GM19395 (cell line): ENCODE results near the gene DLG2.

Experiments
- ATAC-seq: cut with Tn5 transposase; IDR thresholded peaks from one replicate; pipeline ENCODE4 v1.9.1; 2021; ENCODE audit warnings: mild to moderate bottlenecking, moderate library complexity; ENCODE audit not compliant: unreplicated experiment

The DLG2 gene

GRCh38 chr11:83723999-83724398 is 1903.1 kb downstream of the DLG2 start:
- ATAC-seq, result peak; percentile 64

GRCh38 chr11:83722392-83723119 is 1904.6 kb downstream of the DLG2 start:
- ATAC-seq, result no peak

DNA sequence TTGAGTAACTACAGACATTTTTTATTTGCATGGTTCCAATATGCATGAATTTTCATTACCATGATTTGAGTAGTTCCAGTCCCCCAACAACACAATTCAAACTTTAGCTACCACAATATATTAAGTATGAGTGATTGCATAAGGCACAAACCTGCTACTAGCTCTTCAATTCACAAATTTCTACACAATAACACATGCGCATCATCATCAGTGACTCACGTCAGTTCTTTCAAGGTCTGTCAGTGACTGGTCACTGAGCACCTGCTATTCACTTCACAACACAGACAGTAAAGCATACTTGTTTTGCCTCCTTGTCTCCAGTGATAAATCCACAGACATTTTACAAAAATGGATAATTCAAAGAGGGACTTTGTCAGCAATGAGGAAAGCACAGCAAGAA is 1905.9 kb downstream of the DLG2 start:
- ATAC-seq, result no peak

DNA sequence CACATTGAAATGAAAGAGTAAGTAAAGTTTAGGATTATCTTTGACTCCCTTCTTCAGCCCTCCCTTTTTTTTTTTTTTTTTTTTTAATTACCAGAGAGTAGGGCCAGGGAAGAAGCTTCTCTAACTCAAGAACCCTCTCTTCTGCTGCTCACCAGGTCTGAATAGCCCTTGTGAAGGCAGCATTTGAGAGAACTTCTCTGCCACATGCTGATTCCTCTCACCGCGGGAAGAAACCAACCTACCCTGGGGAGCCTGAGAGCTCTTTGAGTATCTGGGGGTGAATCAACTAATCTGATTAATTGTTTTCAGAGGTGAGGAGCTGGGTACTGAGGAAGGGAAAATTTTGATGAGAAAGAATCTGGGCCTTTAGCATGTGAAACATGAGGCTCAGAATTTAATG is 1906.5 kb downstream of the DLG2 start:
- no peak for ATAC-seq

DNA sequence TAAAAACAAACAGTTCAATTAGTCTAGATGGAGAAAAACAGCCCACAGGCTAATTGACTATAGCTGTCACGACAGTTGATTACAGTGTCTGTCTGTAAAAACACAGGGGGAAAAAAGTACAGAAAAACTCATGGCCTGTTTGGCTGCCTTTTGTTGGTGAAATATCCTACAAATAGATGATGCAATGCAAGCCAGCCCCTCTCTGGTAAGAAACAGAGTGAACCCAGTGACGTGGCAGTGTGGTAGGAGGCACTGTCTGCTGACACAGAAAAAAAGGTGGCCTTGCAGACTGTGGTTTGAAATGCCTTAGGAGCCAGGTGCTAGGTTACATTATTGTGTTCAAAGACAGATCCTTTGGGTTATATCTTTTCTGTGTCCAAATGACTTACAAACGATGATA is 1909.6 kb downstream of the DLG2 start:
- no peak for ATAC-seq

DNA sequence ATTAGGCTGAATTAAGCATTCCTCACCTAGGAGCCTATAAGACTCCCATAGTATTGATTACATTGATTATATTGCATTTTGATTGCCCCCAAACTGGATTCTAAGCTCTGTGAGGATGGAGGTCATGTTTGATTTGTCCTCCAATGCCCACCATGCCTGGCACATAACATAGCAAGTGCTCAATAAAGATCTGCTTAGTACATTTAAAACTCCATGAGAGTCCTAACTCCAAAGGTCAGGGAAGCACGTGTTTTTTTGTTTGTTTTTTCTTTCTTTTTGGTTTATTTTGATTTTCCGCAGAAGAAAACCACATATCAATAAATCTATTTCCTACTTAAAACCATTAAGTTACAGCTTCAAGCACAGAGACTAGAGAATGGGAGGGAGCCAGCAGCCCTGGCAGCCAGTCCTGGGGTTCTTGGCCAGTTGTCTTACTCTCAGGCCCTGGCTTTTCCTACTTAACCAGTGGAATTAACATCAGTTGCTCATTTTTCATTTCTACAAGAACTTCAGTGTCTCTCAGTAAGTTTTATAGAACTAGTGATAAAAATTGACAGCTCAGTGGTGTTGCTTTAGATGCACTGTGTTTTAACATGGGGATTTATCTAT is 1911.1 kb downstream of the DLG2 start:
- no peak for ATAC-seq

DNA sequence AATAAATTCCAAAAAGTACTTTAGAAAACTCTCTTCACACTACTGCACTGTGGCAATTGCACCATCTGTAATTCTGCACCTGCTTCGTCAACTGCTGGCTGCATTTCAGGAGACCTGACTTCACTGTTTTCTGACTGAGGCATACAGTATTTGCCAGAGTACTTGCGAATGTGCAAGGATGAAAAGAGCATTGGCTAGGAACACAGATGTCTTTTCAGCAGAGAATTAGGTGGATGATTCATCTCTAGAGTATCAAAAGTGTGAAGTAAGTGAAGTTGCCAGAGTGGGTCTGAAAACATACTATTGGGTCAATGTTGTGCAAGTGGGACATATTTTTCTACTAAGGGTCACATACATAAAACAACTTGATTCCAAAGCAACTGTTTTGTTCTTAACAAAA is 1913.4 kb downstream of the DLG2 start:
- ATAC-seq, result no peak

GRCh38 chr11:83711106-83711527 is 1916.0 kb downstream of the DLG2 start:
- ATAC-seq, result no peak

- ATAC-seq, result no peak
Measured at GRCh38 chr11:83709434-83709833, 1917.7 kb downstream of the DLG2 start.

GRCh38 chr11:83706566-83706965 is 1920.6 kb downstream of the DLG2 start:
- no peak for ATAC-seq

DNA sequence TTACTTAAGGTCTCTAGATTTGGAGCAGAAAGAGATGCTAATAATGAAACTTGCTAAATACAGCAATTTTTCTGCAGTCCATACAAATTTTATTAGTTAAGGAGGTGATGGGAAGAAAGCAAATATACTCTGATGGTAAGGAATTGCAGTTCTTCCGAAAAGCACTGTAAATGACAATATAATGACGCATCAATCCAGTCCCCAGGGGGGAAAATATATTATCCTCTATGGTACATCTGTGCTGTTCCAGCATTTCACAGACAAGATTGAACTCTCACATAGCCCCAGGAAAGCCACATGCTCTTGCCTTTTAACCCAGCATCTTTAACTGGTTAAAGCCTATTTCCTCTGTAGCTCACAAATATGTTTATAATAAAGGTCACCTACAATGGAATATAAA is 1924.3 kb downstream of the DLG2 start:
- no peak for ATAC-seq

DNA sequence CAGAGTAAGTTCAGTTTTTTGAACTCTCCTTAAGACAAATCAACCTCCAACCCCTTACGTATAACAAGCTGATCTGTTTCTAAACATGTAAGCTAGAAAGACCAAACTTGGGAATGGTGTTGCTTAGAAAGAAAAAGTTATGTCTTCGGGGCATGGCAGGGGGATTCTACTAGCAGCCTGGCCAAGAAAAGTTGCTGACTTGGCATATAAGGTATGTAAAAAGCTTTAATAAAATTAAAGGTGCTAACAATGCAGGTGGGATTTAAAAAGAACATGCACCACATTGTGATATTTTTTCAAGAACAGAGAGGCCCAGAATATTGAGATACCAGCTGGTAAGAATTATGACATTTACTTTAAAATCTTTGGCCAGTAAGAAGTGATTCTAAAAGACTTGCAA is 1929.6 kb downstream of the DLG2 start:
- no peak for ATAC-seq

GRCh38 chr11:83695046-83695445 is 1932.1 kb downstream of the DLG2 start:
- ATAC-seq, result no peak

DNA sequence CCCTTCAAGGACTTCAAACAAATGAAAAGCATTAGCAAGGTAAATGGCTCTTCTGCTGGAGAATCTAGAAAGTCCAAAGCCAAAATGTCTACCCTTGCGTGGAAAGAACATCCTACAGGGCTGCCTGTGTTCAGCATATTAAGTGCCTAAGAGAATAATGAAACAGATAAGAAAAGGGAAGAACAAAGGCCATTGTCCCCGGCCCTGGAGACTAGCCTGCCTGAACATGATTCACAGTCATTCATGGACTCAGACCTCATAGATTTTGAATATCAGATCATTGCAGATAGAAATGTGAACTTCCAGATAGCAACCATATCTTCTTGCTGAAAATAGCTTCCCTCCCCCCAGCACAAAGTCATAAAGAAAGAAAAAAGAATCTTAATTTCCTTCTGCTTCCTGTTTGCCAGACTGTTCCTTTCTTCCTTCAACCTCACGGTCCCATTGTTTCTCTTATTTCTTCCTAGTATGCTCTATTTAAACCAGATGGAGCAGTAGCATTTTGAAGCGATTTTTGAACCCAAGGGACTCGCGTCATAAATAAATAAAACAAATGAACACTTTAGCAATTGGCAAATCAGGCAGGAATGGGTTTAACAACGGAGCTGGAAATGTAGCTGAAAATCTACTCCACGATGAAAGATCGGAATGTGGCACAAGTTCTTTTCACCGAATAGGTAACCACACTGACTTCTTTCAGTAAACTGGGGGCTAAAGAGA is 1932.8 kb downstream of the DLG2 start:
- ATAC-seq, result no peak

- ATAC-seq, result no peak
Measured at GRCh38 chr11:83693306-83693992, 1933.7 kb downstream of the DLG2 start.

DNA sequence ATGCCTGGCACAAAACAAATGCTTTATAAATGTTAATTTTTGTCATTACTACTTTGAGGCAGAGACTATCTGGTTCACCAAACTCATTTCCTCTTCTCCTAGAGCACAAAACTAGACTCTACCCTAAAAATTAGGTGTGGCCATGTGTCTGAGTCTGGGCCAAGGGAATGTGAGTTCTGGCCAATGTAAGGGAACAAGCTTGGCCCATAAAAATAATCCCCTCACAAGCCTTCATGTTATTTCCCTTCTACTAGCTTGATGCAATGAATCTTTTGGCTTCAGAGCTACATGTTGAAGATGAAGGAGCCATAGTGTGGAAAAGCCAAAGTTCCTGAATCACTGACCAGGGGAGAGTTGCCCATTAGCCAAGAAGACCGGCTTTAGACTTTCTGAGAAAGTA is 1934.5 kb downstream of the DLG2 start:
- ATAC-seq, result no peak

GRCh38 chr11:83691451-83691950 is 1935.6 kb downstream of the DLG2 start:
- ATAC-seq, result no peak

- no peak for ATAC-seq
Measured at GRCh38 chr11:83689144-83689780, 1937.9 kb downstream of the DLG2 start.

GRCh38 chr11:83687787-83688186 is 1939.4 kb downstream of the DLG2 start:
- no peak for ATAC-seq

DNA sequence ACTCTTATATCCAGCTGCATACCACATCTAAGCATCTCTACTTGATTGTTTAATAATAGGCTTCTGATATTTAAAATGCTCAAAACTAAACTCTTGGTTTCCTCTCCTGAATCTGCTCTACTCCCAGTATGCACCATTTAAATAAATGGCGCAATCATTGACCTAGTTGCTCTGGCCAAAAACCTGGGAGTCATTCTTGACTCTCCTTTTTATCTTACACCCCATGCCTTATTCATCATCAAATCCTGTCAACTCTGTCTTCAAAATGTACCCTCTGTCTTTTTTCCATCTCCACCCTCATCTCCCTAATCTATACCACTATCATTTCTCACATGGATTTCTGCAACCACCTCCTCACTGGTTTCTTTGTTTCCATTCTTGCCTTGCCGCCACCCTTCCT is 1941.4 kb downstream of the DLG2 start:
- ATAC-seq, result no peak

DNA sequence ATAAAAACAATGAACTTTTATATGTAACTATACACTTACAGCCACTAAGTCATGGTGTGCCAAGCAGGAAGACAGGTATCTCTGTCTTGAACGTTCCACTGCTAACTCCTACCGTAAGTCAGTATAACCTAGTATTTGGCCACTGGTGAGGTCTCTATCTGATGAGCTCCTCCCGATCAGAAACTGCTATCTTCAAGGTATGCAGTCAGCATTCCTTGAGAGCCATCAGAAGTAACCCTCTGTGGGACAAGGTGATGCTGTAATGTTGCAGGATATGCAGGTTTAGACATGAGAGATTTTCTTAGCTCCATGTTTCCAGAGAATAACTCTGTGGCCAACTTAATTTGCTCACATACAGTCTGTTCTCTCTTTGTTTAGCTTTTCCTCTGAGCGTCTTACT is 1943.1 kb downstream of the DLG2 start:
- ATAC-seq, result no peak
